Sigmoid colon (tissue), 7 donors: ENCODE measurements around the gene MILR1. TPM values are rescaled to one million over a fixed set of nuclear protein-coding genes. Genes with fewer than 3 reads are reported as not detected.

Experiments used
- DNase-seq: peaks from one replicate; pipeline ENCODE4 v3.0.0-alpha.2; 2019
- H3K27ac ChIP-seq, 4 donors: fragments of 200-600 bp; sonication (generic); one replicate each; pipeline ENCODE4 v1.5.1; 2016 to 2019; ENCODE audit warnings: mild to moderate bottlenecking in 1 of 4
- H3K27me3 ChIP-seq, 3 donors: fragments of 200-600 bp; sonication (generic); one replicate each; pipeline ENCODE4 v1.5.1; 2019; ENCODE audit warnings: mild to moderate bottlenecking in 1 of 3
- H3K36me3 ChIP-seq, 4 donors: fragments of 200-600 bp; sonication (generic); one replicate each; pipeline ENCODE4 v1.5.1; 2016 to 2019
- H3K4me1 ChIP-seq, 4 donors: fragments of 200-600 bp; sonication (generic); one replicate each; pipeline ENCODE4 v1.5.1; 2017 to 2019
- H3K4me3 ChIP-seq, 4 donors: fragments of 200-600 bp; sonication (generic); one replicate each; pipeline ENCODE4 v1.5.1; 2017 to 2019; ENCODE audit warnings: mild to moderate bottlenecking in 2 of 4, moderate library complexity in 1 of 4
- H3K9me3 ChIP-seq, 4 donors: fragments of 200-600 bp in 3 of 4; sonication (generic) in 3 of 4; one replicate each; pipeline versions ENCODE4 v1.5.1 to v1.6.1; 2013 to 2019
- CTCF ChIP-seq, 4 experiments: fragments of 450-650 bp in 3 of 4; fragments of 200-600 bp in 1 of 4; IDR thresholded peaks; one replicate each; pipeline ENCODE4 v1.5.1; 2016 to 2019; ENCODE audit warnings: antibody characterized with exemption in 4 of 4, mild to moderate bottlenecking in 3 of 4, moderate library complexity in 2 of 4
- EP300 ChIP-seq, 4 donors: sonication (generic); formaldehyde crosslinking; IDR thresholded peaks; one replicate each; pipeline ENCODE4 v1.6.1; 2017; ENCODE audit warnings: antibody characterized with exemption in 4 of 4
- POLR2A ChIP-seq, 2 donors: fragments of 450-650 bp; IDR thresholded peaks; one replicate each; pipeline ENCODE4 v1.6.1; 2016; ENCODE audit warnings: antibody characterized with exemption in 2 of 2, mild to moderate bottlenecking in 2 of 2, moderate library complexity in 2 of 2
- POLR2AphosphoS5 ChIP-seq, 4 donors: sonication (generic); formaldehyde crosslinking; IDR thresholded peaks; one replicate each; pipeline ENCODE4 v1.6.1; 2017; ENCODE audit warnings: antibody characterized with exemption in 4 of 4
- WGBS, 2 donors: extraction: QIAGEN DNeasy Blood & Tissue Kit; methylation state at CpG; one replicate each; pipeline ENCODE4 v1.1.7; 2013; 5-methylcytosine and 5-hydroxymethylcytosine counted together
- intact Hi-C: fragments of 100-400 bp; cut with DNase I; formaldehyde crosslinking; loops from one replicate; pipeline ENCODE4 v1.15.1; 2023
- polyA plus RNA-seq, 3 donors: library from polyadenylated mRNA; stranded (reverse); fragments of 200-250 nt; gene quantifications; one replicate each; pipeline ENCODE4 v1.2.3, GENCODE V29; 2013
- total RNA-seq, 4 donors: library from RNA; depleted of rRNA; stranded (reverse); fragments of >200 nt; gene quantifications; one replicate each; pipeline ENCODE4 v1.1.0, GENCODE V29; 2016
- donor health status: healthy with polysubstance abuse.
- donor health status: Bipolar disorder and iron deficiency.
- donor health status: healthy.

MILR1 gene
- total and polyA plus RNA-seq, 7 donors = 1.8 to 7.8 (median 4.4) TPM

DNA sequence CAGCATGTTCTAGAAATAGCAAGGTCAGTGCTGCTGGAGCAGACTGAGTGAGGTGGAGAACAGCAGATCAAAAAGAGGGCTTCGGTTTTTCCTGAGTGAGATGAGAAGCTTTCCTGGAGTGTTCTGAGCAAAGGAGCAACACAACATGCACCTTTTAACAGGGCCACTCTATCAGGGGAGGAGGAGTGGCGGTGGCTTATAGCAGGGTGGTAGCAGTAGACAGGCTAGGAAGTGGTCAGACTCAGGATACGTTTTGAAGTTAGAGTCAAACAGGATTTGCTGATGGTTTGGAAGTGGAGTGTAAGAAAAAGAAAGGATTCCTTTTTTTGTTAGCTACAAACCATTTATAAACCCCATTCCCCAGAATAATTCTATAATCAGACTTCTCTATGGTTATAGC lies 35.5 kb downstream of the MILR1 start:
- H3K36me3 ChIP-seq = peaks cover 8 to 80% (median 17%) of the 10 kb centered on the region in 4 donors

DNA sequence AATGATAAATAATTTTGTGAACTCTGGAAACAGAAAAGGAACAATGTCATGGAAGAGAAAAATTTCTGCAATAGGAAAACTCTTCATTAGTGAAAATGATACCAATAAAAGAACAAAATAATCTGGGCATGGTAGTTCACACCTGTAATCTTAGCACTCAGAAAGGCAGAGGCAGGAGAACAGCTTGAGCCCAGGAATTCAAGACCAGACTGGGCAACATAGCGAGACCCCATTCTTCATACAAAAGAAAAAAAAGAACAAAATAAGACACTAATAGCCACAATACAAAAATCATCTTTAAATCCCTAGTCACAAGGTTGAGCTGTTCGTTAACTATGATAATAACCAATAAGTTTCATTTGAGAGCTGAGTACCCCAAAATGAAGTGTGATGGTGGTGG lies 39.4 kb downstream of the MILR1 start:
- TF ChIP-seq EP300 (IDR thresholded peaks at IDR 0.05) = no peak
- TF ChIP-seq POLR2A (IDR thresholded peaks at IDR 0.05) = no peak
- TF ChIP-seq POLR2AphosphoS5 (IDR thresholded peaks at IDR 0.05) = no peak
- TF ChIP-seq CTCF (IDR thresholded peaks at IDR 0.05) = no peak
- no peak for DNase-seq
- H3K27me3 ChIP-seq = no peaks in the 10 kb centered on the region
- 96 to 97% methylated on average over 2 of the region's 2 CpGs for WGBS, 2 donors
- intact Hi-C loops = no loop called here
- no peak overlapping the region for H3K27ac ChIP-seq
- no peaks in the 10 kb centered on the region for H3K9me3 ChIP-seq
- H3K4me1 ChIP-seq = no peaks in the 10 kb centered on the region
- peaks cover 0 to 73% (median 12%) of the 10 kb centered on the region in 4 donors for H3K36me3 ChIP-seq
- no peak overlapping the region for H3K4me3 ChIP-seq

More for the DNA sequence above, 35.5 kb downstream of the MILR1 start:
- Histone ChIP-seq H3K9me3 (no peaks in the 10 kb centered on the region), H3K27me3 (no peaks in the 10 kb centered on the region), H3K4me3 (no peak overlapping the region), H3K4me1 (no peaks in the 10 kb centered on the region), H3K27ac (no peak overlapping the region)
- WGBS, 2 donors = 85 to 88% methylated on average over 3 of the region's 3 CpGs
- intact Hi-C loops = no loop called here
- DNase-seq = no peak
- no peak for TF ChIP-seq POLR2A (IDR thresholded peaks at IDR 0.05)
- TF ChIP-seq CTCF (IDR thresholded peaks at IDR 0.05) = no peak
- no peak for TF ChIP-seq EP300 (IDR thresholded peaks at IDR 0.05)
- no peak for TF ChIP-seq POLR2AphosphoS5 (IDR thresholded peaks at IDR 0.05)

DNA sequence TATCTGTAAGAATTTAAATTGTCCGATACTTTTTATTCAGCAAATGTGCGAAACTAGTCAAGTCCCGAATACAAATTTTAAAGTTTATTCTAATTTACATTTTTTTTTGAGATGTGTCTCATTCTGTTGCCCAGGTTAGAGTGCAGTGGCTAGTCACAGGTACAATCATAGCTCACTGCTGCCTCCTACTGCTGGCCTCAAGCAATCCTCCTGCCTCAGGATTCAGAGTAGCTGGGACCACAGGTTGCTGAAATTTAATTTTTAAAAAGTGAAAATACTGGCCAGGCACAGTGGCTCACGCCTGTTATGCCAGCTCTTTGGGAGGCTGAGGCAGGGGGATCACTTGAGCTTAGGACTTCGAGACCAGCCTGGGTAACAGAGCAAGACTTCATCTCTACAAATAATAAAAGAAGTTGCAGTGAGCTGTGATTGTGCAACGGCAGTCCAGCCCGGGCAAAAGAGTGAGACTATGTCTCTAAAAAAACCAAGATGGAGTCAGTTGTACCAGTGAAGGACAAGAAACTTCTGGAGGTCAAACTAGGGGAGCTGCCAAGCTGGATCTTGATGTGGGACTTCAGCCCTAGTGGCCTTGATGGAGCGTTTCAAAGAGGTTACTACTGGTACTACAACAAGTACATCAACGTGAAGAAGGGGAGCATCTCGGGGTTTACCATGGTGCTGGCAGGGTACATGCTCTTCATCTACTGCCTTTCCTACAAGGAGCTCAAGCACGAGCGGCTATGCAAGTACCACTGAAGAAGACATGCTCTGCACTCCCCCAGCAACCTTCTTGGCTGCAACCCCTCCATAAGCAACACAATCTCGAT lies 42.3 kb downstream of the MILR1 start:
- H3K36me3 ChIP-seq = peaks cover 0 to 55% (median 5%) of the 10 kb centered on the region in 4 donors
- DNase-seq = no peak

GRCh38 chr17:64491994-64492393 lies 43.1 kb downstream of the MILR1 start:
- intact Hi-C loops = no loop called here
- no peak for TF ChIP-seq EP300 (IDR thresholded peaks at IDR 0.05)
- no peak for TF ChIP-seq CTCF (IDR thresholded peaks at IDR 0.05)
- TF ChIP-seq POLR2AphosphoS5 (IDR thresholded peaks at IDR 0.05) = no peak
- no peak for TF ChIP-seq POLR2A (IDR thresholded peaks at IDR 0.05)
- DNase-seq = no peak
- peaks cover 0 to 26% (median 20%) of the 10 kb centered on the region in 4 donors for H3K4me1 ChIP-seq
- WGBS, 2 donors = 82 to 89% methylated on average over 3 of the region's 3 CpGs
- H3K9me3 ChIP-seq = no peaks in the 10 kb centered on the region
- peaks cover 0 to 51% (median 5%) of the 10 kb centered on the region in 4 donors for H3K36me3 ChIP-seq
- H3K27me3 ChIP-seq = no peaks in the 10 kb centered on the region
- no peak overlapping the region for H3K27ac ChIP-seq
- H3K4me3 ChIP-seq = no peak overlapping the region

More for the DNA sequence above, 42.3 kb downstream of the MILR1 start:
- Histone ChIP-seq H3K4me3 (no peak overlapping the region), H3K9me3 (no peaks in the 10 kb centered on the region), H3K27ac (no peak overlapping the region), H3K27me3 (no peaks in the 10 kb centered on the region), H3K4me1 (peaks cover 0 to 24% (median 18%) of the 10 kb centered on the region in 4 donors)
- no peak for TF ChIP-seq POLR2A (IDR thresholded peaks at IDR 0.05)
- TF ChIP-seq CTCF (IDR thresholded peaks at IDR 0.05) = peak in 3 of 4 experiments; percentile 14 to 25 (median 18)
- intact Hi-C loops = no loop called here
- 92 to 94% methylated on average over 13 of the region's 13 CpGs for WGBS, 2 donors
